HepG2 (cell line): ENCODE results near the gene PDGFD. TPM values are rescaled to one million over a fixed set of nuclear protein-coding genes. Genes with fewer than 3 reads are reported as not detected.

Experiments used
- ATAD3A ChIP-seq: sonication (generic); formaldehyde crosslinking; IDR thresholded peaks from 2 replicates; pipeline ENCODE4 v1.4.0; 2020; ENCODE audit warnings: missing genetic modification reagents
- CBX2 ChIP-seq, 2 experiments: fragments of 200-600 bp in 1 of 2; sonication (generic); formaldehyde crosslinking in 1 of 2; IDR thresholded peaks; 2 replicates each; pipeline versions ENCODE4 v1.7.0 to v1.8.1; 2018 to 2022; ENCODE audit warnings: low read depth in 2 of 2, low read length in 1 of 2, mild to moderate bottlenecking in 1 of 2, missing genetic modification reagents in 1 of 2
- CCDC6 ChIP-seq: sonication (generic); formaldehyde crosslinking; IDR thresholded peaks from 2 replicates; pipeline ENCODE4 v1.8.1; 2022; ENCODE audit warnings: mild to moderate bottlenecking, missing genetic modification reagents, moderate library complexity
- ERF ChIP-seq: IDR thresholded peaks from 2 replicates; pipeline ENCODE4 v1.6.1; 2018; ENCODE audit warnings: missing biosample characterization, missing genetic modification reagents
- HES4 ChIP-seq: sonication (generic); formaldehyde crosslinking; IDR thresholded peaks from 2 replicates; pipeline ENCODE4 v1.9.0; 2021; ENCODE audit warnings: mild to moderate bottlenecking, missing genetic modification reagents, borderline replicate concordance
- SMC3 ChIP-seq: IDR thresholded peaks from 2 replicates; pipeline ENCODE4 v1.6.1; 2011; ENCODE audit warnings: low read length, improper control_type of control experiment
- ZNF441 ChIP-seq: sonication (generic); formaldehyde crosslinking; IDR thresholded peaks from 2 replicates; pipeline ENCODE4 v1.7.0; 2021; ENCODE audit warnings: missing genetic modification reagents, borderline replicate concordance
- ZNF569 ChIP-seq: sonication (generic); formaldehyde crosslinking; IDR thresholded peaks from 2 replicates; pipeline ENCODE4 v1.5.0; 2020; ENCODE audit warnings: mild to moderate bottlenecking, missing genetic modification reagents, moderate library complexity, borderline replicate concordance
- polyA plus RNA-seq, 8 experiments: library from polyadenylated mRNA; depleted of rRNA in 3 of 8; stranded (reverse) in 7 of 8; unstranded in 1 of 8; fragments of >200 nt; fragmentation: Illumina TruSeq in 4 of 8; extraction: Trizol in 4 of 8; gene quantifications; 2 replicates each; pipeline versions ENCODE4 v1.2.1 to v1.2.3, GENCODE V29; 2011 to 2016; ENCODE audit warnings: low read depth in 4 of 8, missing spikeins in 1 of 8, mixed read lengths in 1 of 8; ENCODE audit not compliant: insufficient read depth in 1 of 8
- total RNA-seq, 5 experiments: library from RNA; depleted of rRNA; stranded (reverse); fragments of >200 nt; fragmentation: Illumina TruSeq; extraction: Trizol; gene quantifications; 2 replicates each; pipeline ENCODE4 v1.2.3, GENCODE V29; 2016; ENCODE audit warnings: low read depth in 1 of 5
- TF ChIP-seq, protein P1 (sequence below): fragments of 450-650 bp; IDR thresholded peaks from 2 replicates; pipeline ENCODE4 v1.6.1; 2016
- TF ChIP-seq, protein P2 (sequence below): sonication (generic); formaldehyde crosslinking; IDR thresholded peaks from 2 replicates; pipeline ENCODE4 v1.4.0; 2020; ENCODE audit warnings: missing genetic modification reagents, borderline replicate concordance
- TF ChIP-seq, protein P3 (sequence below): IDR thresholded peaks from 2 replicates; pipeline ENCODE4 v1.6.1; 2018; ENCODE audit warnings: missing genetic modification reagents, mild to moderate bottlenecking, missing compliant biosample characterization
- TF ChIP-seq, protein P4 (sequence below): sonication (generic); formaldehyde crosslinking; IDR thresholded peaks from 2 replicates; pipeline ENCODE4 v1.5.1; 2020; ENCODE audit warnings: missing genetic modification reagents, mild to moderate bottlenecking, borderline replicate concordance
- TF ChIP-seq, protein P5 (sequence below): sonication (generic); formaldehyde crosslinking; IDR thresholded peaks from 2 replicates; pipeline ENCODE4 v1.5.0; 2020; ENCODE audit warnings: missing genetic modification reagents
- TF ChIP-seq, protein P6 (sequence below): sonication (generic); formaldehyde crosslinking; IDR thresholded peaks from 2 replicates; pipeline ENCODE4 v1.9.0; 2021; ENCODE audit warnings: missing genetic modification reagents, mild to moderate bottlenecking, borderline replicate concordance
- TF ChIP-seq, protein P7 (sequence below): sonication (generic); formaldehyde crosslinking; conservative IDR thresholded peaks from 2 replicates; pipeline ENCODE4 v1.4.0; 2020; ENCODE audit warnings: missing genetic modification reagents
- TF ChIP-seq, protein P8 (sequence below): sonication (generic); formaldehyde crosslinking; IDR thresholded peaks from 2 replicates; pipeline ENCODE4 v1.4.0; 2020; ENCODE audit warnings: missing genetic modification reagents

PDGFD gene
- total and polyA plus RNA-seq, 2 of the 13 experiments (the other 11 are each of a cell fraction or from before 2014, with no cell fraction given): 0.09 to 0.29 TPM

DNA sequence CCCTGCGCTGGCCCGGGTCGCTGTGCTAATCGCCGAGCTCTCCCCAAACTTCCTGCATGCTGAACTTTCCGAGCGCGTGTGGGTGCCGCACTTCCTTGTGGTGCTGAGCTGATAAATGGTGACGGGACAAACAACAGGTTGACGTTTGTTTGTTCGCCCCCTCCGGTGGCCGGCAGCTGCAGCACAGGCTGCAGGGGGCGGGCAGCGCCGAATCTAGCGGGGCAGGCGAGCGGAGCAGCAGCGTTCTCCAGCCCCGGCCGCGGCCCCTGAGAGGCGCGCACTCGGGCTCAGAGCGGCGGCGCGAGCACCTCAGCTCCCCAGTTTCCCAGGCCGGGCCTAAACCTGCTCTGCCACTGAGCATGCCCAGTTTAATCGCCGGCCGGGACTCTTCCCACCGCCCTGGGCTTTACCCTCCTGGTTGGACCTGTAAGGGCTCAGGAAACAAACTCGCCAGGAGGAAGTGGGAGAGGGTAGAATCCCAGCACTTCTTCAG, at the start of gene PDGFD (continued):
- TF ChIP-seq, protein P1, sequence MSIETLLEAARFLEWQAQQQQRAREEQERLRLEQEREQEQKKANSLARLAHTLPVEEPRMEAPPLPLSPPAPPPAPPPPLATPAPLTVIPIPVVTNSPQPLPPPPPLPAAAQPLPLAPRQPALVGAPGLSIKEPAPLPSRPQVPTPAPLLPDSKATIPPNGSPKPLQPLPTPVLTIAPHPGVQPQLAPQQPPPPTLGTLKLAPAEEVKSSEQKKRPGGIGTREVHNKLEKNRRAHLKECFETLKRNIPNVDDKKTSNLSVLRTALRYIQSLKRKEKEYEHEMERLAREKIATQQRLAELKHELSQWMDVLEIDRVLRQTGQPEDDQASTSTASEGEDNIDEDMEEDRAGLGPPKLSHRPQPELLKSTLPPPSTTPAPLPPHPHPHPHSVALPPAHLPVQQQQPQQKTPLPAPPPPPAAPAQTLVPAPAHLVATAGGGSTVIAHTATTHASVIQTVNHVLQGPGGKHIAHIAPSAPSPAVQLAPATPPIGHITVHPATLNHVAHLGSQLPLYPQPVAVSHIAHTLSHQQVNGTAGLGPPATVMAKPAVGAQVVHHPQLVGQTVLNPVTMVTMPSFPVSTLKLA: no peak
- TF ChIP-seq HES4 (CRISPR knock-in tag) (no peak), ERF (CRISPR knock-in tag) (no peak), ZNF569 (CRISPR knock-in tag) (no peak), ATAD3A (CRISPR knock-in tag) (no peak), SMC3 (no peak), ZNF441 (CRISPR knock-in tag) (no peak), CCDC6 (CRISPR knock-in tag) (no peak), CBX2 (IDR thresholded peaks at IDR 0.05; ENCODE audit: low read depth, low read length) (no peak), CBX2 (CRISPR knock-in tag; IDR thresholded peaks at IDR 0.05; ENCODE audit: low read depth) (no peak)
- TF ChIP-seq, protein P2, sequence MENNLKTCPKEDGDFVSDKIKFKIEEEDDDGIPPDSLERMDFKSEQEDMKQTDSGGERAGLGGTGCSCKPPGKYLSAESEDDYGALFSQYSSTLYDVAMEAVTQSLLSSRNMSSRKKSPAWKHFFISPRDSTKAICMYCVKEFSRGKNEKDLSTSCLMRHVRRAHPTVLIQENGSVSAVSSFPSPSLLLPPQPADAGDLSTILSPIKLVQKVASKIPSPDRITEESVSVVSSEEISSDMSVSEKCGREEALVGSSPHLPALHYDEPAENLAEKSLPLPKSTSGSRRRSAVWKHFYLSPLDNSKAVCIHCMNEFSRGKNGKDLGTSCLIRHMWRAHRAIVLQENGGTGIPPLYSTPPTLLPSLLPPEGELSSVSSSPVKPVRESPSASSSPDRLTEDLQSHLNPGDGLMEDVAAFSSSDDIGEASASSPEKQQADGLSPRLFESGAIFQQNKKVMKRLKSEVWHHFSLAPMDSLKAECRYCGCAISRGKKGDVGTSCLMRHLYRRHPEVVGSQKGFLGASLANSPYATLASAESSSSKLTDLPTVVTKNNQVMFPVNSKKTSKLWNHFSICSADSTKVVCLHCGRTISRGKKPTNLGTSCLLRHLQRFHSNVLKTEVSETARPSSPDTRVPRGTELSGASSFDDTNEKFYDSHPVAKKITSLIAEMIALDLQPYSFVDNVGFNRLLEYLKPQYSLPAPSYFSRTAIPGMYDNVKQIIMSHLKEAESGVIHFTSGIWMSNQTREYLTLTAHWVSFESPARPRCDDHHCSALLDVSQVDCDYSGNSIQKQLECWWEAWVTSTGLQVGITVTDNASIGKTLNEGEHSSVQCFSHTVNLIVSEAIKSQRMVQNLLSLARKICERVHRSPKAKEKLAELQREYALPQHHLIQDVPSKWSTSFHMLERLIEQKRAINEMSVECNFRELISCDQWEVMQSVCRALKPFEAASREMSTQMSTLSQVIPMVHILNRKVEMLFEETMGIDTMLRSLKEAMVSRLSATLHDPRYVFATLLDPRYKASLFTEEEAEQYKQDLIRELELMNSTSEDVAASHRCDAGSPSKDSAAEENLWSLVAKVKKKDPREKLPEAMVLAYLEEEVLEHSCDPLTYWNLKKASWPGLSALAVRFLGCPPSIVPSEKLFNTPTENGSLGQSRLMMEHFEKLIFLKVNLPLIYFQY (CRISPR knock-in tag): no peak
- TF ChIP-seq, protein P3, sequence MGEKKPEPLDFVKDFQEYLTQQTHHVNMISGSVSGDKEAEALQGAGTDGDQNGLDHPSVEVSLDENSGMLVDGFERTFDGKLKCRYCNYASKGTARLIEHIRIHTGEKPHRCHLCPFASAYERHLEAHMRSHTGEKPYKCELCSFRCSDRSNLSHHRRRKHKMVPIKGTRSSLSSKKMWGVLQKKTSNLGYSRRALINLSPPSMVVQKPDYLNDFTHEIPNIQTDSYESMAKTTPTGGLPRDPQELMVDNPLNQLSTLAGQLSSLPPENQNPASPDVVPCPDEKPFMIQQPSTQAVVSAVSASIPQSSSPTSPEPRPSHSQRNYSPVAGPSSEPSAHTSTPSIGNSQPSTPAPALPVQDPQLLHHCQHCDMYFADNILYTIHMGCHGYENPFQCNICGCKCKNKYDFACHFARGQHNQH (CRISPR knock-in tag): no peak
- TF ChIP-seq, protein P4, sequence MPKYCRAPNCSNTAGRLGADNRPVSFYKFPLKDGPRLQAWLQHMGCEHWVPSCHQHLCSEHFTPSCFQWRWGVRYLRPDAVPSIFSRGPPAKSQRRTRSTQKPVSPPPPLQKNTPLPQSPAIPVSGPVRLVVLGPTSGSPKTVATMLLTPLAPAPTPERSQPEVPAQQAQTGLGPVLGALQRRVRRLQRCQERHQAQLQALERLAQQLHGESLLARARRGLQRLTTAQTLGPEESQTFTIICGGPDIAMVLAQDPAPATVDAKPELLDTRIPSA (CRISPR knock-in tag): no peak
- TF ChIP-seq, protein P5, sequence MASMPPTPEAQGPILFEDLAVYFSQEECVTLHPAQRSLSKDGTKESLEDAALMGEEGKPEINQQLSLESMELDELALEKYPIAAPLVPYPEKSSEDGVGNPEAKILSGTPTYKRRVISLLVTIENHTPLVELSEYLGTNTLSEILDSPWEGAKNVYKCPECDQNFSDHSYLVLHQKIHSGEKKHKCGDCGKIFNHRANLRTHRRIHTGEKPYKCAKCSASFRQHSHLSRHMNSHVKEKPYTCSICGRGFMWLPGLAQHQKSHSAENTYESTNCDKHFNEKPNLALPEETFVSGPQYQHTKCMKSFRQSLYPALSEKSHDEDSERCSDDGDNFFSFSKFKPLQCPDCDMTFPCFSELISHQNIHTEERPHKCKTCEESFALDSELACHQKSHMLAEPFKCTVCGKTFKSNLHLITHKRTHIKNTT (CRISPR knock-in tag): no peak
- TF ChIP-seq, protein P6, sequence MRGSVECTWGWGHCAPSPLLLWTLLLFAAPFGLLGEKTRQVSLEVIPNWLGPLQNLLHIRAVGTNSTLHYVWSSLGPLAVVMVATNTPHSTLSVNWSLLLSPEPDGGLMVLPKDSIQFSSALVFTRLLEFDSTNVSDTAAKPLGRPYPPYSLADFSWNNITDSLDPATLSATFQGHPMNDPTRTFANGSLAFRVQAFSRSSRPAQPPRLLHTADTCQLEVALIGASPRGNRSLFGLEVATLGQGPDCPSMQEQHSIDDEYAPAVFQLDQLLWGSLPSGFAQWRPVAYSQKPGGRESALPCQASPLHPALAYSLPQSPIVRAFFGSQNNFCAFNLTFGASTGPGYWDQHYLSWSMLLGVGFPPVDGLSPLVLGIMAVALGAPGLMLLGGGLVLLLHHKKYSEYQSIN: no peak
- TF ChIP-seq, protein P7, sequence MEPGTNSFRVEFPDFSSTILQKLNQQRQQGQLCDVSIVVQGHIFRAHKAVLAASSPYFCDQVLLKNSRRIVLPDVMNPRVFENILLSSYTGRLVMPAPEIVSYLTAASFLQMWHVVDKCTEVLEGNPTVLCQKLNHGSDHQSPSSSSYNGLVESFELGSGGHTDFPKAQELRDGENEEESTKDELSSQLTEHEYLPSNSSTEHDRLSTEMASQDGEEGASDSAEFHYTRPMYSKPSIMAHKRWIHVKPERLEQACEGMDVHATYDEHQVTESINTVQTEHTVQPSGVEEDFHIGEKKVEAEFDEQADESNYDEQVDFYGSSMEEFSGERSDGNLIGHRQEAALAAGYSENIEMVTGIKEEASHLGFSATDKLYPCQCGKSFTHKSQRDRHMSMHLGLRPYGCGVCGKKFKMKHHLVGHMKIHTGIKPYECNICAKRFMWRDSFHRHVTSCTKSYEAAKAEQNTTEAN (CRISPR knock-in tag): no peak
- TF ChIP-seq, protein P8, sequence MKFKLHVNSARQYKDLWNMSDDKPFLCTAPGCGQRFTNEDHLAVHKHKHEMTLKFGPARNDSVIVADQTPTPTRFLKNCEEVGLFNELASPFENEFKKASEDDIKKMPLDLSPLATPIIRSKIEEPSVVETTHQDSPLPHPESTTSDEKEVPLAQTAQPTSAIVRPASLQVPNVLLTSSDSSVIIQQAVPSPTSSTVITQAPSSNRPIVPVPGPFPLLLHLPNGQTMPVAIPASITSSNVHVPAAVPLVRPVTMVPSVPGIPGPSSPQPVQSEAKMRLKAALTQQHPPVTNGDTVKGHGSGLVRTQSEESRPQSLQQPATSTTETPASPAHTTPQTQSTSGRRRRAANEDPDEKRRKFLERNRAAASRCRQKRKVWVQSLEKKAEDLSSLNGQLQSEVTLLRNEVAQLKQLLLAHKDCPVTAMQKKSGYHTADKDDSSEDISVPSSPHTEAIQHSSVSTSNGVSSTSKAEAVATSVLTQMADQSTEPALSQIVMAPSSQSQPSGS (CRISPR knock-in tag): peak; percentile 25; the same call in 1 of the 2 replicates
